Measurements from ENCODE around the gene HNRNPU.

The HNRNPU gene

DNA sequence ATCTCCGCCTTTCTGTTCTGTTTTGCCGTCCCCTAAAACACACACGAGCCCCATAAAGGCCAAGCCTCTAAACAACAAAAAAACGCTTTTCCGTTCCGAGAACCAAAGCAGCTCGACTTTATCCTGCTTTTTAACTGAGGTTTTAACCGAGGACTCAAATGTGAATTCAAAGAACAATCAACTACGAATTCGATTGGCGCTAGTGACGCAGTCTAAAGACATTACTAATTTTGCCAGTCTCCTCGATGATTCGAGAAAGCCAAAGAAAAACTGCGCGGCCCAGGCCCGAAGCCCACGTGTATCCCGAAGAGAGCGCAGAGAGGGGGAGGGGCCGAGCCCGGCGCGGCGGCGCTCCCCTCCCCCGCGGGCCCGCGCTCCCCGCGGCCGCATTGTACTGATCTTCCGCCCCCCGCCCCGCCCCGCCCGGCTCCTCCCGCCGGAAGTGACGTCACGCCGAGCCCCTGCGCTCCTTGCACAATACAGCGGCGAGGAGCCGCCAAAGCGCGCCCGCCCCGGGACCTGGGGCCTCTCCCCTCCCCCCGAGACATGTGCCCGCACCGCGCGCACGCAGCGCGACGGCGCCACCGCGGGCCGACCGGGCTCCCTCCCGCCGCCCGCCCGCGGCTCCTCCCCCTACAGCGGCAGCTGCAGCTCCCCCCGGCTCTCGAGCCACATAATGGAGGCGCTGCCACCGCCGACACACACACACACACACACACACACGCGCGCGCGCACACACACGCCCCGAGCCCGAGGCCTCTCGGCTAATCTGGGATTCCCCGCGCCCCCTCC lies 1.4 kb downstream of the HNRNPU start:
- DNase-seq, result peak; percentile 62 to 89

DNA sequence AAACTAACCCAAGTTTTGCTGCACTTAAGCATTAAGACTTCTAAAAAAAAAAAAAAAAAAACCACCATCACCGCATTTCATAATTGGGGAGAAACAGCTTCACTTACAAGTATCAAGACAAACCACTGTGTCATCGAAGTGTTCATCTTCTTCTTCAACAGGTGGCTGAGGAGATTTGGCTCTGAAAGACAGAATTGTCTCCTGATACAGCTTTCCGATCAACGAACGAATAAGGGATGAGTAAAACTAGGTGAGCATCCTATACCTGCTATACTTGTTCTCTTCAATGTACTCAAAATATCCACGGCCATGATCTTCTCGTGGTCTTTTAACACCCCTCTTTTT lies 2.0 kb downstream of the HNRNPU start:
- DNase-seq, result no peak

- DNase-seq, result no peak
Observed at GRCh38 chr1:244861683-244862082, 2.7 kb downstream of the HNRNPU start.

- no peak for DNase-seq
Observed at GRCh38 chr1:244860914-244861610, 3.3 kb downstream of the HNRNPU start.

DNA sequence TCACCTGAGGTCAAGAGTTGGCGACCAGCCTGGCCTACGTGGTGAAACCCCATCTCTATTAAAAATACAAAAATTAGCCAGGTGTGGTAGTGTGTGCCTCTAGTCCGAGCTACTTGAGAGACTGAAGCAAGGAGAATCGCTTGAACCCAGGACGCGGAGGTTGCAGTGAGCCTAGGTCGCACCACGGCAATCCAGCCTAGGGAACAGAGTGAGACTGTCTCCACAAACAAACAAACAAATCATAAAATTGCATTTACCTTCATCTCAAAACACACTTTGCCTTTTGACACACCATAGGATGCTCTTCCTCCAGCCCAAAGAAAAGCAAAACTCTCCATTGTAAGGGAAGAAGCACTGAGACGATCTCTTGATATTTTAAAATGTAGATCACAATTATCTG lies 4.3 kb downstream of the HNRNPU start:
- no peak for DNase-seq

DNA sequence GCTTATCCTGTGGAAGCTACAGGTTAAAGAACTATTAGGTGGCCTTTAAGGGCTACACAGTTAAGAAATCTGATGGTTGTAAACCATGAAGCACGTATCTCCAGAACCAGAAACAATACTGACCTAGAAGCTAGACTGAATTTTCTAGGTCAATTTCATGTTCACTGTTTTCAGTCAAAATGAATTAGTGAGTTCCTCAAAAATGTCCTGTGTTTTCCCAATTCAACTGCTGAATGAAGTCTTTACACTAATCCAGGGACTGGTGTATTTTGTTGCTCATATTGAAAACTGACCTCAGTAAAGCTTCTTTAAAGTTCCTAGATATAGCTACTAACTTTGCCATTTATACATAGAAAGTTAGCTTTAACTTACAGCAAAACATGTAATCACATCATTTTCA lies 6.0 kb downstream of the HNRNPU start:
- DNase-seq, result no peak

GRCh38 chr1:244857761-244858160 lies 6.6 kb downstream of the HNRNPU start:
- DNase-seq, result no peak

DNA sequence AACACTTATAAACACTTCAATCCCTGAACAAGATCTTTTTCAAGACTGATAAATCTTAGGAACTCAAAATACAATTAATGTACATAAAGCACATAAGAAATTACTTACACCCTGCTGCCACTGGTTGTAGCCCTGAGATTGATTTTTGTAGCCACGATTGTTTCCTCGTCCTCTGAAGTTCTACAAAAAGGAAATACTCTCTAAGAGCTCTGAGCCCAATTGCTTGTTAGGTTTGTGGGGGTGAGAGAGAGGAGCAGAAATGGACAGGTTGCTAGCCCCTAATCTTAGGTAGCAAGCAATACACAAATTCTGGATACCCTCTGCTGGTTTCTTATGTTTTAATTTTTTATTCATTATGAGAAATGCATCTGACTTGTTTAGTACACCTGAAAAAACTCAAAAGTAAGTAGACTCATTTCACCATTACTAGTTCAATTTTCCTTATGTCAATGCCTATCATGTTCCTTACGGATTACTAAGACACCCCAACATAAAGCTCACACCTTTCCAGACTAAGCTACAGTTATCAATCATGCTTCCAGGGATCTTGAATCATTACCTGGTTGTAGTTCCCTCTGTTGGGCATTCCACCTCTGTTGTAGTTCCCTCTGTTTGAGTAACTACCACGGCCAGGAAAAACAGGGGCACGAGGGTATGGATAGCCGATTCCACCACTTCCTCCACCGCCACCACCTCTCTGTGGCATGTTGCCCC lies 9.3 kb downstream of the HNRNPU start:
- DNase-seq, result no peak

GRCh38 chr1:244854166-244854565 lies 10.2 kb downstream of the HNRNPU start:
- DNase-seq, result no peak

- DNase-seq, result no peak
Observed at GRCh38 chr1:244852694-244853093, 11.6 kb downstream of the HNRNPU start.

DNA sequence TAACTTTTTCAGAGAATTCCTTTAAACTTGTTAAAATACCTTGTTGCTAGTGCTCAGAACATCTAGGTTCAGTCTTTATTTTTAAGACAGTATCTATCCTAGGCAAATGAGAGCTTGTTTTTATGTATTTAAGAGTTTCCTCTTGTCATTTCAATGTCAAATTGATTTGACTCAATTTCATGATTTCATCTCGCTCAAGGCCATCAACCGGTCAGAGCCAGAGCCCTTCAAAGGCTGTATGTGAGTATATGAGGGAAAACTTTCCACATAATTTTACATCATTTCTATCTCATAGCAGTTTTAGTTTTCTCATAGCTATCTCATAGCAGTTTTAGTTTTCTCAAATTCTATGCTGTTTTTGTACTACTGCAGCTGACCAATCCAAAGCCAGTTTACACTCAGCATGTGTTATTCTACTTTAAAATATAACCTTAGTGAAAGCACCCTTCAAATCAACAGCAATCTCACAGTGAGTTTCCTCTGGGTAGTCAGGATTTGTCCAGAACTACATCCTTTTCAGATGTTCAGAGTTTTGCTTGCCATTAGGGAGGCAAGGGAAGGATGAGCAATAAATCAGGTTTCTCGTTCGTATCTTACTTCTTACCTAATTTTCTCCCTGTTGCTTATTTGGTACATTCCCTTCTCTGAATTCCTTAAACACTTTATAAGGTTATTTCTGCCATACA lies 12.7 kb downstream of the HNRNPU start:
- DNase-seq, result no peak

DNA sequence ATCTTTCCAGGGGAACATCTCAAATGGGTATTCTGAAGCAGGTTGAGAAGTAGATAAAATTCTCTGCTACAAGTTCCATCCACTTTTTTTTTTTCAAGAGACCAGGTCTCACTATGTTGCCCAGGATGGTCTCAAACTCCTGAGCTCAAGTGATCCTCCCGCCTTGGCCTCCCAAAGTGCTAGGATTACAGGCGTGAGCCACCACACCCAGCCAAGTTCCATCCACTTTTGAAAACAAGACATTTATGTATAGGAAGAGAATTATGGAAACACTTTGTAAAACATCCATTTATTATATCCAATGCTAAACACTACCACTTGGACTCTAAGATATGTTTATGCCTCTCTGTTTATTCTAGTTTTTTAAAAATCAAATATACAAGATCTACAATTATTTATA lies 13.4 kb downstream of the HNRNPU start:
- DNase-seq, result no peak

DNA sequence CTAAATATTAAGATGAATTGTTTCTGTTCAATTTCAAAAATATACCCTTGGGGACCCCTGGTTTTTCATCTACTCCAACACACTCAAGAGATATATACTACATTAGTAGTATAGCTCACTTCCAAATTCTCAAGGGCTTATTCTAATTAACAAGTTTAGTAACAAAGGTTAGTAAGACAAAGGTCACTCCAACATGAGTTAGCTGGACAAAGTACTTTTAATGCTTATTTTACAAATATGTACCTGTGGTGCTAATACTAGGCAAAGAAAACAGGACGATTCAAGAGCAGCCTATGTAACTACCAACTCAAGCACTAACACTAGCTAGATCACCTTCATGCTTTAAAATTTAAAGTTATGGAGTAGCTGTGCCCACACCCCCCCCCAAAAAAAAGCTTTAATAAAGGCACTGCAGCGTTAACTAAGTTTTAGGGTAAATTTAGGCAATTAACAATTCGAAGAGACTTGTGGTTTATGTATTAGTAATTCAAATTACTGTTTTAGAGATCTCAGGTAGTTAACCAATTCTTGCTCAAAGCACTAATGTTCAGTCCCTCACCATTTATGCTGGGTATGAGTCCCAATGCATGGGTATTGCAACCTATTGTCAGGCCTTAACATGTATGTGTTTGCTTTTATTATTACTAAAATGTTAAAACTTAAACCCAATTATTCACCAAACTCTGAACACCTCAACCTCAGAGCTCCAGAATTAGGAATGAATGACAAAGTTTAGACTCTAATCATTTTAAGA lies 14.1 kb downstream of the HNRNPU start:
- DNase-seq, result no peak

- DNase-seq, result no peak
Observed at GRCh38 chr1:244849189-244849866, 15.0 kb downstream of the HNRNPU start.

DNA sequence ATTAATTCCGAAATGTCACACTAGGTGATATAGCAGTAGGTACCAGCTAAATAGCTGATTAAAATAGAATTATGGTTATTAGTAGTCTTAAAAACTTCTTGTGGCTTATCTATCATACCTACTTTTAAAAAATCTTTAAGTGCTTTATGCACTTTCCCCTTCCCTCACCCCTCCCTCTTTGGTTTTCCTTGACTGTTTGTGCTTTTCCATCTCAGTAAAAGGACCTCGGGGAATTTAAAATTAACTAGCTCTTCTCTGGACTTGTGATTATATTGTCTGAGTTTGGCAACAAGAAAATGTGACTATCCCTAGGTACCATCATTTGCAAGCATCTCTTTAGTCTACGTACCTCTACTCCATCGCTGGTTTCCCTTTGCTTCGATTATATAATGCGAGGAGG lies 17.7 kb downstream of the HNRNPU start:
- no peak for DNase-seq

DNA sequence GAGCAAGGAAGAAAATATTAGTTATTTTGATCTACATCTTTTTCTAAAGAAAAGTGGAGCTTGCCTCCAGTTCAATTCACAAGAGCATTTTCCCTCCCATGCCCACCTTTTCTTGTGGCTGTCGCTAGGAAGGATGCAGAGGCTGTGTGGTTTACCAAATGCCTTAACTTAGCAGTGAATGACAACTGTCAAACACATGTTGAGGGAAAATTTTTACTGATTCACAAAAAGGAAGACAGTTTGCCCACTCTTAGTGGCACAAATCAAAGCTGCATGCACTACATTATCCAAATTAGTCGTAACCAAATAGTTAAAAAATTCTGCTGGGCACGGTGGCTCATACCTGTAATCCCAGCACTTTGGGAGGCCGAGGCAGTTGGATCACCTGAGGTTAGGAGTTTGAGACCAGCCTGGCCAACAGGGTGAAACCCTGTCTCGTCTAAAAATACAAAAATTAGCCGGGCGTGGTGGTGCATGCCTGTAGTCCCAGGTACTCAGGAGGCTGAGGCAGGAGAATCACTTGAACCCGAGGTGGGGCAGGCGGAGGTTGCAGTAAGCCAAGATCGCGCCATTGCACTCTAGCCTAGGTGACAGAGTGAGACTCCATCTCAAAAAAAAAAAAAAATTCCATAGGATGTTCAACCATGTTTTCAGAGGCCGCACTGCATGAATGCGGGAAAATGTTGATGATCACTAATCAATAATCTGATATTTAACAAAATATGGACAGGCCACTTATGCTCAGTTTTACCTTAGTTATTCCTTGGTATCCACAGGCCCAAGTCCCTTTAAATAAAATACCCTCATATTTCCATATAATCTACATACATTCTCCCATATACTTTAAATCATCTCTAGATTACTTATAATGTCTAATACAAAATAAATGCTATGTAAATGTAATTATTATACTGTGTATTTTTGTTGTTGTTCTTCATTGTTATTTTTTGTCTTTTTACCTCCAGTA lies 19.9 kb downstream of the HNRNPU start:
- no peak for DNase-seq

DNA sequence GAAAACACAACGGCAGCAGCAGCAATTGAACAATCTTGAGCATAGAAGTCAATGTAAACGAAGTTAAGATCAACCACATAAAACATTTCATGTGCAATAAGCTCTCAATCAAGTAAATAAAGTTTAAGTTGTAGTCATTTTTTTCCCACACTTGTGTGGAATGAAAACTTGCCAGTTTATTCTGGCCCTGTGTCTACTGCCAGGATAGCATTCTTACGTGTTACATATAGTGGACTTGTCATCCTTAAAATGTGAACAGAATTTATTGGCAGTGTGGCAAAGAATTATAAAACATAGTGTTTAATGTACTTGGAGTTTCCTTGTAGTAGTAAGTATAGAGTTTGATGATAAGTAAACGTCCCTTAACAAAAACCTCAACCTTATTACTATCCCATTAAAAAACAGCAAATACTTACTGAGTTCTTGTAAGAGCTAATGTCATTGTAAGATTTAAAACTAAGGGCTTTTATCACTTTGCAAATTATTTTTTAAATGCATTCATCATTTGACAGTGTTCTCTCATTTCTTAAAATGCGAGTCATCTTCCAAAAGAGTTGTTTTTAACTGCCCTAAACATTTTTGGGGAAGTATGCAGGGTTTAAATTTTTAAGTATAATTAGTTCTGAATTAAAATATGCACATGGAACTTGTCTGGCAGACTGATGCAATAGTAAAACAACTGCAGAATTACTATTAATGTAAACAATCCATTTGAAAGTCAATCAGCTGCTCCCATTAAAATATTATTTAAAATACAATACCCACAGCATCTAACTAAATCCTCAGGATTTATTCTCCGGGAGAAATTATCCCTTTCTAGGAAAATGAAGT lies 21.0 kb downstream of the HNRNPU start:
- no peak for DNase-seq

GRCh38 chr1:244841273-244841927 lies 22.9 kb downstream of the HNRNPU start:
- no peak for DNase-seq

GRCh38 chr1:244840219-244840794 lies 24.0 kb downstream of the HNRNPU start:
- no peak for DNase-seq
